Stomach (tissue), 4 donors: Measurements from ENCODE around the gene CARD14.

ENCODE experiments used
- EP300 ChIP-seq: sonication (generic); formaldehyde crosslinking; IDR thresholded peaks from one replicate; pipeline ENCODE4 v1.6.1; 2017; ENCODE audit warnings: antibody characterized with exemption
- POLR2A ChIP-seq, 4 donors: fragments of 450-650 bp; IDR thresholded peaks; one replicate each; pipeline ENCODE4 v1.6.1; 2016; ENCODE audit warnings: antibody characterized with exemption in 4 of 4, control low read depth in 2 of 4, mild to moderate bottlenecking in 1 of 4, moderate library complexity in 1 of 4
- POLR2AphosphoS5 ChIP-seq, 3 donors: sonication (generic); formaldehyde crosslinking; IDR thresholded peaks; one replicate each; pipeline ENCODE4 v1.6.1; 2016; ENCODE audit warnings: antibody characterized with exemption in 3 of 3
- TF ChIP-seq, protein P1 (sequence below), 7 experiments: fragments of 450-650 bp in 4 of 7; fragments of 200-600 bp in 3 of 7; sonication (generic) in 3 of 7; IDR thresholded peaks; one replicate each; pipeline ENCODE4 v1.5.1; 2016 to 2019; ENCODE audit warnings: antibody characterized with exemption in 7 of 7, control low read depth in 2 of 7, mild to moderate bottlenecking in 1 of 7

DNA sequence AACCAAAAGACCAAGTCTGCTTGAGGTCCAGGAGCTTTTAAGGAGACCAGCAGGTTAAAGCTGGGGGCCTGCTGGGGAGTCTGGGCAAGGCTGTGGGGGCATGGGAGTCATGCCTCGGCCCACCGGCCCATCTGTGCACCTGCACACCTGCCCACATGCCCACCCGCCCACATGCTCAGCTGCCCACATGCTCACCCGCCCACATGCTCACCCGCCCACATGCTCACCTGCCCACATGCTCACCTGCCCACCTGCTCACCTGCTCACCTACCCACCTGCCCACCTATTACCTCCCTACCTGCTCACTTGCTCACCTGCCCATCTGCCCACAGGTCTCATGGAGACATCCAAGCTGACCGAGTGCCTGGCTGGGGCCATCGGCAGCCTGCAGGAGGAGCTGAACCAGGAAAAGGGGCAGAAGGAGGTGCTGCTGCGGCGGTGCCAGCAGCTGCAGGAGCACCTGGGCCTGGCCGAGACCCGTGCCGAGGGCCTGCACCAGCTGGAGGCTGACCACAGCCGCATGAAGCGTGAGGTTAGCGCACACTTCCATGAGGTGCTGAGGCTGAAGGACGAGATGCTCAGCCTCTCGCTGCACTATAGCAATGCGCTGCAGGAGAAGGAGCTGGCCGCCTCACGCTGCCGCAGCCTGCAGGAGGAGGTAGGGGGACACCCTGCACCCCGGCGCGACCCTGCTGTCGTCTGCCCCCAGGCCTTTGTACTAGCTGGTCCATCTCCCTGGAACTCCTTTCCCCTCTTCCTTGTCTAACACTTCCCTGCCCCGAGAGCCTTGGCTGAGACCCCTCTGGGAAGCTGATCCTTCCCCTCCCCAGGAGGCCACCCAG lies 14.0 kb downstream of the CARD14 start:
- TF ChIP-seq POLR2A (IDR thresholded peaks at IDR 0.05), result no peak
- TF ChIP-seq, protein P1, sequence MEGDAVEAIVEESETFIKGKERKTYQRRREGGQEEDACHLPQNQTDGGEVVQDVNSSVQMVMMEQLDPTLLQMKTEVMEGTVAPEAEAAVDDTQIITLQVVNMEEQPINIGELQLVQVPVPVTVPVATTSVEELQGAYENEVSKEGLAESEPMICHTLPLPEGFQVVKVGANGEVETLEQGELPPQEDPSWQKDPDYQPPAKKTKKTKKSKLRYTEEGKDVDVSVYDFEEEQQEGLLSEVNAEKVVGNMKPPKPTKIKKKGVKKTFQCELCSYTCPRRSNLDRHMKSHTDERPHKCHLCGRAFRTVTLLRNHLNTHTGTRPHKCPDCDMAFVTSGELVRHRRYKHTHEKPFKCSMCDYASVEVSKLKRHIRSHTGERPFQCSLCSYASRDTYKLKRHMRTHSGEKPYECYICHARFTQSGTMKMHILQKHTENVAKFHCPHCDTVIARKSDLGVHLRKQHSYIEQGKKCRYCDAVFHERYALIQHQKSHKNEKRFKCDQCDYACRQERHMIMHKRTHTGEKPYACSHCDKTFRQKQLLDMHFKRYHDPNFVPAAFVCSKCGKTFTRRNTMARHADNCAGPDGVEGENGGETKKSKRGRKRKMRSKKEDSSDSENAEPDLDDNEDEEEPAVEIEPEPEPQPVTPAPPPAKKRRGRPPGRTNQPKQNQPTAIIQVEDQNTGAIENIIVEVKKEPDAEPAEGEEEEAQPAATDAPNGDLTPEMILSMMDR (IDR thresholded peaks at IDR 0.05), result no peak
- TF ChIP-seq POLR2AphosphoS5 (IDR thresholded peaks at IDR 0.05), result no peak
- no peak for TF ChIP-seq EP300
